ENCODE measurements around the gene EVI5L.
"Not testable (repeated sequence)": the region's sequence is repeated elsewhere in the genome, so short reads cannot be mapped to it uniquely, and the experiment has no call there.

The EVI5L gene

DNA sequence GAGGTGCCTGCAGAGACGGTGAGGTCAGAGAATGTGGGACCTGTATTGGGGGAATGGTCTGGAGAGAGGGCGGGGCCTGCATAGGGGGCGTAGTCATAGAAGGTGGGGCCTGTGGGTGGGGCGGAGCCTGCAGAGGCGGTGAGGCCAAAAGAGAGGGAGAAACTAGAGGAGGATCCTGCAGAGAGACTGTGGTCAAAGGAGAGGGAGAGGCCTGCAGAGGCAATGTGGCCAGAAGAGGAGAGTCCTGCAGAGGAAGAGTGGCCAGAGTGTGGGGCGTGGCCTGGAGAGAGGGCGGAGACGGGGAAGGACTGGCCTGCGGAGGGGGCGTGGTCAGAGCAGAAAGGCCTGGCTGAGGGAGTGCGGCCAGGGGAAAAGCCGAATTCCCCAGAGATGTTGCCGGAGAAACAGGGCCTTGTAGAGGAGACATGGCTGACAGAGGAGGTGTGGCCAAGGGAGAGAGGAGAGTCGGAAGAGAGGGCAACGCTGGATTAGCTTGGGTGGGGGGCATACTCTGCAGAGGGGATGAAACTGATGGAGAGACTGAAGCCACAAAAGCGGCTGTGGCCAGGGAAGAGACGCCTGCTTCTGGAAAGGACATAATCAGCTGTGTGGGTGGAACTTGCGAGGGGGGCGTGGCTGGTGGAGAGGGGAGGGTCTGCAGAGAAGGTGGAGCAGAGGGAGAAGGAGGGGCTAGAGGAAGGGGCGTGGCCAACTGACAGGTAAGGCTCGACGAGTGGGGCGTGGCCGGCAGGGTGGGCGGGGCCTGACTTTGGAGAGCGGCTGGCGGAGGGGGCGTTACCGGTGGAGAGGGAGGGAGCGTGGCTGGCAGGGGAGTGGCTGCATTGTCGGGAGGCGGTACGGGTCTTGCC, 41.7 kb downstream of the EVI5L start:
- peak; percentile 83 to 89 (median 85) for DNase-seq (ENCODE audit: low read depth in 2 of 3, low spot score in 1 of 3)

DNA sequence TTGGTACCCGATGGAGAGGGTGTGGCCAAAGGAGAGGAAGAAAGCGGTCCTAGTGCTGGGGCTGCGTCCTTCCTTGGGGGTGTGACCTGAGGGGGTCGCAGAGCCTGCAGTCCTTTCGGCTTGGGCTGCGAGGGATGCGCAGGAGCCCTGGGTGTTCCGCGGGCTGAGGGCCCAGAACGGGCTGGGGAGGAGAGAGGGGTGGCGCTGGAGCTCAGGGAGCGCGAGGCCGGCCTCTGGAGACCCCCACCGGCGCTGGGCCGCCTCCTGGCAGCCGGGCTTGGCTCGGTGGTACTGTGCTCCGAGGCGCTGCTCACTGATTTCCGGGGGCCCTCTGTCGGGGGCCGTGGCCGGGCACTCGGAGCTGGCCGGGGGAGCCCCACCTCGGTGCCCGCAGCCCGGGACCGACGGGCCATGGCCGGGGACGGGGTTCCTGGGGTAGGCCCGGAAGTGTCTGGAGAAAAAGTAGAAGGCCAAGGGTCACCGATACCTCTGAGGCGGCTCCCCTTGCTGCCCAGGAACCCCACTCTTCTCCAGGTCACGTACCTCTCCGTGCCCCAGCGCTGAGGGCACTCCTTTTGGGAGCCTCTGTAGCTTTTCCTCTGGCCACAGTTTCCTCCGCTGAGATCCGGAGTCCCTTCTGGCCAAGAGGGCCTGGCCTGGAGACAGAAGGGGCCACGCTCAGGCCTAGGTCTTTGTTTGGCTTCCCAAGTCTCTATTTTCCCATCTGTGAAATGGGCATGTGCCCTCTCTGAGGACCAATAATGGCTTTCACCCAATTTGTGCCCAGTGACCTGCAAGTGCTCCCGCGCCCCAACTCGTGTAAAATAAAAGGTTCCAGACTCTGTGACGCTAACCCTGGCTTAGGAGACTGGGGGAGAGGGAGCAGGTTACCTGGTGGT, 42.5 kb downstream of the EVI5L start:
- DNase-seq (ENCODE audit: low read depth in 2 of 3, low spot score in 1 of 3) = no peak

DNA sequence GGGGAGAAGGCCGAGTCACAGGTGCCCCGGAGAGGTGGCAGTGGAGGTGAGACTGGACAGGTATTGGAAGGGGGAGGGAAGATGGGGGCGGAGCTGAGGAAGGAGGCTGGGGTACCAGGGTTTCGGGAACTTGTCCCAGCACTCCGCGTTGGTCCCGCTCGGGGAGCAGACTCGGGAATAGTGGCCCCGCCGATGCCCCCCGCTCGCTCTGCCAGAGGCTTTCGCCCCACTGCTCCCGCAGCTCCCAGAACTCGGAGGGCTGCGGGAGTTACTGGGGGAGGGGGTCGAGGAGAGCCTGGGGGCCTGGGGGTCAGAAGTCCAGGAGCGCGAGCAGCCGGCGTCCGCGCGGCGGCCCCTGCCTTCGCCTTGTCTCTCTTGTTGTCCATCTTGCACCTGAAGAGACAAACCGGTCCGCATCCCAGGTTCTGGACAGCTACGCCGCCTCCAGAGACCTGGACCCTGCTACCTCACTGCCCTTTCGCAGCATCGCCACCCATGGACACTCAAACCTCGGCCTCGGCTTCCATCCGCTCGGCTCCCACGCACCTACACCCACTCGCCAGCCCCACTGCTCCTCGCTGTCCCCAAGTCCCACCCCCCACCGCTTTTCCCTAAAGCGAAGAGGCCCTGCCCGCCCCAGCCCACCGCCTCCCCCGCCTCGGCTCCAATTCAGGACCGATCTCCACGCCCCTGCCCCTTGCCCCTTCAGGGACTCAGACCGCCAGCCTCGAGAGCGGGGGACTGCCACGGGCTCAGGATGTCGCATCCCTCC, 43.5 kb downstream of the EVI5L start:
- DNase-seq (ENCODE audit: low read depth in 2 of 3, low spot score in 1 of 3) = no peak

DNA sequence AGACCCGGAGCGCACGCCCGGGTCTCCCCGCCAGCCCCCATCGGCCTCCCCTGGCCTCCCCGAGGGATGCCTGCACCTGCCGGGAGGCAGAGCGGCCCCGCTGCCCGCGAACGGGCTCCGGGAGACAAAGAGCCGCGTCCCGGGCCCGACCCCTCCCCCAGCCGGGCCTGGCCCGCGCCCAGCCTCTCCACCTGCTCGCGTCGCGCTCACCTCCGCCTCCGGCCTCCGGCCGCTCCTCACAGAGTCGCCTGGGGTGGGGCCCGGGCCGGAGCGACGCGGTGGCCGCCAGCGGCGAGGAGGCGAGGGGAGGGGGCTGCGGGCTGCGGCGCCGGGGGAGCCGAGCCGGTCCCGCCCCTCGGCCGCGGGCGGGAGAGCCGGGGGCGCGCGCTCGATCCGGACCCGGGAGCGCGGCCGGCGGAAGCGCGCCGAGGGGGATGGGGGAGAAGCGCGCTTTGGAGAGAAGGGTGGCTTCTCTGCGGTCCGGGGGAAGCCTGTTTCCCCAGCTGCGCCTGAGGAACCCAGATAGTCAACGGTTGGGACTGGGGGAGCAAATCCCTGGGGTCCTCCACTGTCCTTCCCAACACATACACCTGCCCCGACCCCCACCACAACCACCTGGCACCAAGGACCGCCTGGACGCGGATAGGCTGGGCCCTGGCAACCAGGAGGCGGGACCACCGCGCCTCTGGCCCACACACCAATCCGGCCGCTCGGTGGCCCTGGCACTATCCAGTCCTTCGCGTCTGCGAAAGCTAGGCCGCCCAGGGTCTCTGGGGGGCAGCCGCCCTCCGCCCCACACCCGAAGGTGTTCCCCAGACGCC, 44.3 kb downstream of the EVI5L start, which contains the start of gene PRR36:
Gene PRR36 (minus strand): TSS at position 315 of the 821 bp plus-strand sequence. CDS start 701 bp downstream, outside the sequence.
- no peak for DNase-seq (ENCODE audit: low read depth in 2 of 3, low spot score in 1 of 3)

DNA sequence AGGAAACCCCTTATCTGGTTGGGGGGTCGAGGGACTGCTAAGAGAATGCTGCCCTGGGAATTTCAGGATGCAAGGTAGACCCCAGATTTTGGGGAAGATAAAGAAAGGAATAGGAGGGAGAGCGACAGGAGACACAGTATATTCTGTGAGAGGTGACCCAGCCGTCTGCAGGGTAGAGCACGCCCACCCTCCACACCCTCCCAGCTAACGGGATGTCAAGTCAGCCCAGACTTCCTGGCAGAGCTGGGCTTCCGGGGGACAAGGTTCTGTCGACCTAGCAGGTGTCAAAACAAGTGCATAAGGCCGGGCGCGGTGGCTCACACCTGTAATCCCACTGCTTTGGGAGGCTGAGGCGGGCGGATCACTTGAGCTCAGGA, 44.9 kb downstream of the EVI5L start:
- no peak for DNase-seq (ENCODE audit: low read depth in 2 of 3, low spot score in 1 of 3)

DNA sequence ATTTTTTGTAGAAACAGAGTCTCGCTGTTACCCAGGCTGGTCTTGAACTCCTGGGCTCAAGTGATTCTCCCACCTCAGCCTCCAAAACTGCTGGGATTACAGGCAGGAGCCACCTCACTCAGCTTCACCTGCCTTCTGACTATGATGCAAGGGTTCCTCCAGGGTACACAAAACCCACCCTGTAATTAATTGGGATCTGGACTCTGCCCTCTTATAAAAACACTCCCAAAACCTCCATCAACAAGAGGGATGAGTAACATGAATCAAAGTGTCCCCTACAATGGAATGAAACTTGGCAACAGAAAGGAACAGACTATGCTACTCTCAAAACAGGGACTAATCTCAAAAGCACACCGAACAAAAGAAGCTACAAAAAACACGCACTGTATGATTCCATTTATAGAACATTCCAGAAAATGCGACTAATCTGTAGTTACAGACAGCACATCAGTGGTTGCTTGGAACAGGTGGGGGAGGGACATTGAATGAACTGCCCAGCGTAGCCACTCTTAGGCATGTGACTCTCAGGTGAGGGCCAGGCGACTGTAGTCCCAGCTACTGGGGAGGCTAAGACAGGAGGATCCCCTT, 47.3 kb downstream of the EVI5L start:
- DNase-seq (ENCODE audit: low read depth in 2 of 3, low spot score in 1 of 3) = no peak

DNA sequence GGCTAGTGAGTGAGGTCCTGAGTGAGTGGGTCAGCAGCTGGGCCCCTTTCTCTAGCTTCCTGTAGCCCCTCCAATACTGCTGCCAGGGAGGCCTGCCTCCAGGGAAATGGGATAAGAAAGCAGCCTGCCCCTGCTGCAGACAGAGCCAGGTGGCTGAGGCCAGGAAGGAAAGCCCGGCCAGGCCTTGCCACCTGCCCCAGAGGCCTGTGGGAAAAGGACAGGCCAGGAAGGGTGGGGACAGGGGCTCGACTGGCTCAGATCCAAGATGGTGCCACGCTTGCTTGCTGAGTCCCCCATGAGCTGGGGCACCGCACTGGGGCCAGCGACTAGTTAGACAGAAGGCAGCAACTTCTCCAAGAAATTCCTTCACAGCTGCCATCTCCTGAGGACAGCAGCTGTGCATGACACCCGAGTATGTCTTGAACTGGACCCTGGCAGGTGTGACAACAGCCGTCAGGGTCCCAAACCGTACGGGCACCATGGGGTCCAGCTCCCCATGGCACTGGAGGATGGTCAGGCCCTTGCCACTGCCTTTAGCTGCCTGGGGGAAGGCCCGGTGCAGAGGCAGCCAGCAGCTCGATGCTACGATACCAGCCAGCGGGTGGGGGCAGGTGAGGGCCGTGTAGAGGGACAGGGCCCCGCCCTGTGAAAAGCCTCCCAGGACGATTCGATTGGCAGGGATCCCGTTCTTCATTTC, 49.2 kb downstream of the EVI5L start:
- no peak for DNase-seq (ENCODE audit: low read depth in 2 of 3, low spot score in 1 of 3)

DNA sequence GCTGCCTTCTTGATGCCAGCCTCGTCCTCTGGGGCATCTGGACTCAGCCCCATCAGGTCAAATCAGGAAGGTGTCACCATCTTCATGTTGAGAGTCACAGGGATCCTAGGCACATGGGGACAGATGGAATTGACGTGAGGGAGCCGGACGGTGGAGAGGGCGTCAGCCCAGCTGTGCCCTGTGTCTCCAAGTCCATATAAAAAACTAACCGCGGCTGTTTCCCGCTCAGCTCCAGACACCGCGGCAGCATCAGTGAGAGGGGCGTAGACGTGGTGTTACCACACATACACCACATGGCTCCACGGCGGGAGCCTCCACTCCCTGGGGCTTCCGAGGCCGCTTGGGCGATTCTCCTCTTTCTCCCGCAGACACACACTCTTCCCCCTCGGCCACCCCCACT, 49.8 kb downstream of the EVI5L start:
- no peak for DNase-seq (ENCODE audit: low read depth in 2 of 3, low spot score in 1 of 3)

DNA sequence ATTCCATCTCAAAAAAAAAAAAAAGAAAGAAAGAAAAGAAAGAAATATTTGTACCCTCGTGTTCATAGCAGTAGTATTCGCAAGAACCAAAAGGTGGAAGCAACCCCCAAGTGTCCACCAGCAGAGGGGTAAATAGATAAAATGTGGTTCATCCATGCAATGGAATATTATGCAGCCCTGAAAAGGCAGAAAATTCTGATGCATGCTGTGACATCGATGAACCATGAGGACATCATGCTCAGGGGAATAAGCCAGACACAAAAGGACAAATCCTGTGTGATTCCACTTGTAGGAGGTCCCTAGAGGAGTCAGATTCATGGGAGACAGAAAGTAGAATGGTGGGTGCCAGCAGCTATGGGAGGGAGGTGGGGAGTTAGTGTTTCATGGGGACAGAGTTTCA, 51.9 kb downstream of the EVI5L start:
- no peak for DNase-seq (ENCODE audit: low read depth in 2 of 3, low spot score in 1 of 3)

DNA sequence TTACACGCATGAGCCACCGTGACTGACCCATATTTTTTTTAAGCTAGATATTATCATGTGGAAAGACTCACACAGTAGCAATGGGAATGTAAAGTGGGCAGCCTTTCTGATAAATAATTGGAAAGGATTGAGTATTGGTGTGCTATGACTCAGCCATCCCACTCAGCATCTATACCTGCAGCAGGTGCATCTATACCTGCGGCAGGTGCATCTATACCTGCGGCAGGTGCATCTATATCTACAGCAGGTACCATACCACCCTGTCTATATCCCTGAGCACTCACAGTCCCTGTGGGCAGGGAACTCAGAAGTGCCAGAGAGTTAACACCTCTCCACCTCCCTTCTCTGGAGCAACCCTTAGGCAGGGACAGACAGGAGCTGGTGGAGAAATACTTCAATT, 53.1 kb downstream of the EVI5L start:
- no peak for DNase-seq (ENCODE audit: low read depth in 2 of 3, low spot score in 1 of 3)

DNA sequence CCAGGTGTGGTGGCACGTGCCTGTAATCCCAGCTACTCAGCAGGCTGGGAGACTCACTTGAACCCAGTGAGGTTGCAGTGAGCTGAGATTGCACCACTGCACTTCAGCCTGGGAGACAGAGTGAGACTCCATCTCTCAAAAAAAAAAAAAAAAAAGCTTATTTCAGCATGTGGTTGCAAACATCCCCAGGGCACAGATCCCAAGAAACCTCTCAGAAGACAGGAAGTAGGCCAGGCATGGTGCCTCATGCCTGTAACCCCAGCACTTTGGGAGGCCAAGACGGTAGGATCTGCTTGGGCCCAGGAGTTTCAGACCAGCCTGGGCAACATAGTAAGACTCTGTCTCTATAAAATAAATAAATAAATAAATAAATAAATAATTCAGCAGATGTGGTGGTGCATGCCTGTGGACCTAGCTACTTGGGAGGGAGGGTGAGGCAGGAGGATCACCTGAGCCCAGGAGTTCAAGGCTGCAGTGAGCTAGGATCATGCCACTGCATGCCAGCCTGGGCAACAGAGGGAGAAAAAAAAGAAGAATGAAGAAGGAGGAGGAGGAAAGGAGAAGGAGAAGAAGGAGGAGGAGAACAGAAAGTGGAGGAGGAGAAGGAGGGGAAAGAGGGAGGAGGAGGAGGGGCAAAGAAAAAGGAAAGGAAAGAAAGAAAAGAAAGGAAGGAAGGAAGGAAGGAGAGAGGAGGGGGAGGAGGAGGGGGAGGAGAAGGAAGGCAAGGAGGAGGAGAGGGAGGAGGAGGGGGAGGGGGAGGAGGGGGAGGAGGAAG, 54.0 kb downstream of the EVI5L start:
- no peak for DNase-seq (ENCODE audit: low read depth in 2 of 3, low spot score in 1 of 3)

DNA sequence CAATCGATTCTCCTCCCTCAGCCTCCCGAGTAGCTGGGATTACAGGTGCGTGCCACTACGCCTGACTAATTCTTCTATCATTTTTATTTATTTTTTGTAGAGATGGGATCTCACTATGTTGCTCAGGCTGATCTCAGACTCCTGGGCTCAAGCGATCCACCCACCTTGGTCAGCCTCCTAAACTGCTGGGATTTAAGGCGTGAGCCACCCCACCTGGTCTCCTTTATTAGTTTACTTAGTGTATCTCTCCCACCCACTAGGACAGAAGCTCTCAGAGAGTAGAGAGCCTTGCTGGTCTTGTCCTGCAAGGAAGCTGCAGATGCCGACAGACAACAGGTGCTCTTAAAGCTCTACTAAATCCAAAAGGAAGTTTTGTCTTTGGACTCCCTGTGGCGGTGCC, 55.8 kb downstream of the EVI5L start:
- DNase-seq (ENCODE audit: low read depth in 2 of 3, low spot score in 1 of 3) = no peak

DNA sequence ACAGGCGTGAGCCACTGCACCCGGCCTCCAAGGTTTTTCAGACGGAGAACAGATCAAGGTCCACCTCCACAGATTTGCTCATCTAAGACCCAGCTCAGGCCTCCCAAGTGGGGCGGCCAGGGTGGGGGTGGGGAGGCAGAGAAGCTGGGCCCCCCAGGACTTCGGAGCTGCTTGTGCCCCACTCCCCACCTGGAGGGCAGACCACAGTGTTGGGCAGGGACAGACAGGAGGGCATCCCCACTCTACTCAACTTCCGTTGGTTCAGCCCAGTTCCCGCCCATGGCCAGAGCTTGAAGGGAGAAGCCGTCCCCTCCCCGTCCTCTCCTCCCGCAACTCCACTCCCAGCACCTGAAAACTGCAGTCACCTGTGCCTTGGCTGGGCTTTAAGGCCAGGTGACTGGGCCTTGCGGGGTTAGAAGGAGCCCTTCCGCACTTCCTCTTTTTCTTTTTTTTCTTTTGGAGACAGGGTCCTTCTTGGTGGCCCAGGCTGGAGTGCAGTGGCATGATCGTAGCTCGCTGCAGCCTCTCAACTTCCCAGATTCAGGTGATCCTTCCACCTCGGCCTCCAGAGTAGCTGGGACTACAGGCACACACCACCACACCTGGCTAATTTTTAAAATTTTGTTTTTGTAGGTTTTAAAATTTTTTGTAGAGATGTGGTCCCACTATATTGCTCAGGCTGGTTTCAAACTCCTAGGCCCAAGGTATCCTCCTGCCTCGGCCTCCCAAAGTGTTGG, 57.6 kb downstream of the EVI5L start:
- no peak for DNase-seq (ENCODE audit: low read depth in 2 of 3, low spot score in 1 of 3)

DNA sequence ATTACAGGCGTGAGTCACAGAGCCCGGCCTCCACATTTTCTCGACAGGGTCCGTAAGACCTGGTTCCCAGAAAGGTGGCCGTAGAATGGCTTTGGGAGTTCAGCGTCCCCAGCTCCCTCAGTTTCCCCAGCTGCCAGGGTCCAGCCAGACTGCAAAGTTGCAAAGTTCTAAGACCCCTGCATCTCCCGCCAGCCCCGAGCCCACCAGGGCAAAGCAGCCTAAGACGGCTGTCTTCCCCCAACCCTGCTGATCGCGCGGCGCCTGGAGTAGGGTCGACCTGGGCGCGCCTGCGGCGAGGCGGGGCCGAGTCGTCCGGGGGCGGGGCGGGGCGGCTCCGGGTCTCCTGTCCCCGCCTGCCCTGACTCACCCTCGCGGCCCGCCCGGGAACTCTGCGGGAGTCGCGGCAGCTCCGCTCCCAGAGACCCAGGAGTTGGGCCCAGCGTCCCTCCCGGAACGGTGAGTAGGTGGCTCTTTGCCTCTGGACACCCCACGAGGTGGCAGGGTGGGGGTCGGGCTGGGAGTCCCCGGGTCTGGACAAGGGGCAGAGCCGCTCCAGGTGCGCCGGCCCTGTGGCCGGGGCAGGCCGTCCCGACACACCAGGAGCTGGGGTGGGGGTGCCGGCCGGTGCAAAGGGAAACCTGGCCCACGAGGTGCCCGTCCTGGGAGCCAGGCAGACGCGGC, 58.3 kb downstream of the EVI5L start, which contains the start of gene LRRC8E:
Gene LRRC8E (plus strand): TSS at position 366 of the 681 bp plus-strand sequence. CDS start 7,094 bp downstream, outside the sequence.
- DNase-seq (ENCODE audit: low read depth in 2 of 3, low spot score in 1 of 3) = peak in 1 of 3 donors; percentile 44

DNA sequence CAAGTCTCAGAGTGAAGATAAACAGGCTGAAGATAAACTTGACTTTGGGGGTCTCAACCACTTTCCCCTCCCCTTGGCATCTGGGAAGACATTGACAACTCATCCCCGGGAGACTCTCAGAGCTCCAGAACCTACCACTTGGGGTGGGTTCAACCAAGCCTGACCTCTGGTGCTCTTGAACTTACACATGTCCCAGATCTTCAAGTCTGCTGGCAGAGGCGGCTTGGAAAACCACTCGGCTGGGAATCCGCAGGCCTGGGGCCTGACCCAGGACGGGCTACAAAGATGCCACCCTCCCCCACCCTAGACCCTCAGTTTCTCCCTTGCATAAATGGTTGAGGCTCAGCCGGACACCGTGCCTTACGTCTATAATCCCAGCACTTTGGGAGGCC, 58.8 kb downstream of the EVI5L start:
- DNase-seq (ENCODE audit: low read depth in 2 of 3, low spot score in 1 of 3) = no peak

DNA sequence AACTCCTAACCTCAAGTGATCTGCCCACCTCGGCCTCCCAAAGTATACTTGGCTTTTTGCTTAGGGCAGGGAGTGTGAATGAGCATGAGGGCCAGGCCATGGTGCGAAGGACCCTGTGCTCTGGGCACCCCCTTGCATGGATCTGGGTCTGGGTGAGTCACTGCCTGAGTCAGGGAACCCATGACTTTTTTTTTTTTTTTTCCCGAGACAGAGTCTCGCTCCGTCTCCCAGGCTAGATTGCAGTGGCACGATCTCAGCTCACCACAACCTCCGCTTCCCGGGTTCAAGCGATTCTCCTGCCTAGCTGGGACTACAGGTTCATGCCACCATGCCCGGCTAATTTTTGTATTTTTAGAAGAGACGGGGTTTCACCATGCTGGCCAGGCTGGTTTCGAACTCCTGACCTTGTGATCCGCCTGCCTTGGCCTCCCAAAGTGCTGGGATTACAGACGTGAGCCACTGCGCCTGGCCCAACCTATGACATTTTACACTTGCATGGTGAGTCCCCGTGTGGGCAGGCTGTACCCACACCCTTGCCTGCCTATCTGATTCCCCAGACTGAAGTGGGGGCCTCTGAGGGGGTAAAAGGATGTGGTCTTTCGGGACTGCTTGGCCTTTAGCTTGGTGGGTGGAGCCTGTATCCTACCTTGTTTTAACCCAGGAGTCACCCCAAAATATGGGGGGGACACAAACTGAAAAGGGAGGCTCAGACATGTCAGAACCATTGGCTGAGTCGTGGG, 63.5 kb downstream of the EVI5L start:
- not testable (repeated sequence) for DNase-seq (ENCODE audit: low read depth in 2 of 3, low spot score in 1 of 3)

All from stimulated activated CD4-positive, alpha-beta T cell treated with anti-CD3 and anti-CD28 coated beads, Interleukin-12 subunit alpha, Interleukin-12 subunit beta, amount 100 ng/mL, for 48 hours (primary cell).